ENCODE results near the gene BORCS5. TPM values are rescaled to one million over a fixed set of nuclear protein-coding genes. Genes with fewer than 3 reads are reported as not detected.

Gene BORCS5
- total RNA-seq, 1 donor from 2014 or later, result 8.7 TPM

GRCh38 chr12:12365931-12366431 is 9.1 kb downstream of the BORCS5 start:
- H3K36me3 ChIP-seq, result peaks cover 35% of the 10 kb centered on the region
- H3K27ac ChIP-seq (replicated peaks), result no peak overlapping the region
- TF ChIP-seq CTCF (IDR thresholded peaks at IDR 0.05; ENCODE audit: borderline replicate concordance), result no peak
- no peak for DNase-seq
- H3K9me3 ChIP-seq (replicated peaks), result no peaks in the 10 kb centered on the region
- intact Hi-C loops (cut with micrococcal nuclease), result no loop called here
- no peak overlapping the region for H3K4me3 ChIP-seq
- H3K27me3 ChIP-seq (ENCODE audit: low read depth), result no peaks in the 10 kb centered on the region
- H3K4me1 ChIP-seq, result no peaks in the 10 kb centered on the region

GRCh38 chr12:12366701-12367481 is 10.0 kb downstream of the BORCS5 start:
- no peak overlapping the region for H3K27ac ChIP-seq (replicated peaks)
- intact Hi-C loops (cut with micrococcal nuclease), result no loop called here
- no peak for DNase-seq
- no peak for TF ChIP-seq CTCF (IDR thresholded peaks at IDR 0.05; ENCODE audit: borderline replicate concordance)
- H3K27me3 ChIP-seq (ENCODE audit: low read depth), result no peaks in the 10 kb centered on the region
- H3K9me3 ChIP-seq (replicated peaks), result no peaks in the 10 kb centered on the region
- no peaks in the 10 kb centered on the region for H3K4me1 ChIP-seq
- H3K36me3 ChIP-seq, result peaks cover 34% of the 10 kb centered on the region
- H3K4me3 ChIP-seq, result no peak overlapping the region

DNA sequence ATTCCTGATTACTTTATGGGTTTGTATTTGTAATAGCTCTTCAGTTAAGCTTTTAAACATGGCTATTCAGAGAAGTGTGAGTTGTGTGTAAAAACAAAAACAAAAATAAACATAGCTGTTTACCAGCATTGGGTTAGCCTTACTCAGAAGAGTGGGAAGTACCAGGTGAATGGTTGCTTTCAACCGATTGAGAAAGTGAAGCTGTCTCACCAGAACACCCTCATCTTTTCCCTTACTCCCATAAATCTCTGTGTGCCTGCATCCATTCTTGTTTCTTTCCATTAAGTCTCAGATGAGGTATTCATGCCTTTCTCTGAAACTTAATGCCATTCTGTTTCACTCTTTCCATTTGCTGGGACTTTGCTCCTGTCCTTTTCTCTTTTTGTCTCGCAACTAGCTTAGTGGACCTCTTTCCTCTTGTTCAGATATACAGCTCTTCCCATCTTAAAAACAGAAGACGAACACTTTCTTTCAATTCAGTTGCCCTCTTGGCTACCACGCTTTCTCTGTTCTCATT is 10.7 kb downstream of the BORCS5 start:
- intact Hi-C loops (cut with micrococcal nuclease), result no loop called here

DNA sequence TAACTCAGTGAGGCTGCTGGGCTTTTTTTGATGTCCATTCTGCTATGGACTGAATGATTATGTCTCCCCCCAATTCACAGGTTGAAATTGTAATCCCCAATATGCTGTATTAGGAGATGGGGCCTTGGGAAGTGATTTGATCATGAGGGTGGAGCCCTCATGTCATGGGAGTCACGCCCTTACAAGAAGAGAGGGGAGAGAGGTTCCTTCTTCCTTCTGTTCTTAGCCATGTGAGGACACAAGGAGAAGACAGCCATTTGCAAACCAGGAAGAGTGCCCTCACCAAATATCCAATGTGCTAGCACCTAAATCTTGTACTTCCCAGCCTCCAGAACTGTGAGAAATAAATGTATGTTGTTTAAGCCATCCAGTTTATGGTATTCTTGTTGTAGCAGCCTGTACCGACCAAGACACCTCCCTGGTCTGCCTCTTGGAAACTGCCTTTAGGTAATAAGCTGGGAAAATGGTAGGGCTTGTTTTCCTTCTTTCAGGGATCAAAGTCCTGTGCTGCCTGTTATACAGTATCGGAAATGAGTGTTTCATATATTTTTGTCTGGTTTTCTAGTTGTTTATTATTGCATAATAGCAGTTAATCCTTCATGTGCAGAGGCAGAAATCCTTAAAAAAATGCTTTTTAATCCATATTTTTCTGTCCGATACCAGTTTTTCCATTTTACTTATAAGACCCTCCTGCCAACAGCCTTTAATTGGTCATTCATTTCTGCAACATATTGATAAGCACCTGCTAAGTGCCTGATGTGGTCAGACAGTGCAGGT is 16.3 kb downstream of the BORCS5 start:
- no peak overlapping the region for H3K4me3 ChIP-seq
- no peaks in the 10 kb centered on the region for H3K9me3 ChIP-seq (replicated peaks)
- no peaks in the 10 kb centered on the region for H3K4me1 ChIP-seq
- H3K27ac ChIP-seq (replicated peaks), result no peak overlapping the region
- intact Hi-C loops (cut with micrococcal nuclease), result no loop called here
- no peak for TF ChIP-seq CTCF (IDR thresholded peaks at IDR 0.05; ENCODE audit: borderline replicate concordance)
- no peaks in the 10 kb centered on the region for H3K27me3 ChIP-seq (ENCODE audit: low read depth)
- H3K36me3 ChIP-seq, result peaks cover 13% of the 10 kb centered on the region
- DNase-seq, result no peak

More for the DNA sequence above, 10.7 kb downstream of the BORCS5 start:
- Histone ChIP-seq H3K27me3 (ENCODE audit: low read depth) (no peaks in the 10 kb centered on the region), H3K9me3 (replicated peaks) (no peaks in the 10 kb centered on the region), H3K4me3 (no peak overlapping the region), H3K27ac (replicated peaks) (no peak overlapping the region), H3K36me3 (peaks cover 33% of the 10 kb centered on the region), H3K4me1 (no peaks in the 10 kb centered on the region)
- no peak for TF ChIP-seq CTCF (IDR thresholded peaks at IDR 0.05; ENCODE audit: borderline replicate concordance)
- DNase-seq, result no peak

DNA sequence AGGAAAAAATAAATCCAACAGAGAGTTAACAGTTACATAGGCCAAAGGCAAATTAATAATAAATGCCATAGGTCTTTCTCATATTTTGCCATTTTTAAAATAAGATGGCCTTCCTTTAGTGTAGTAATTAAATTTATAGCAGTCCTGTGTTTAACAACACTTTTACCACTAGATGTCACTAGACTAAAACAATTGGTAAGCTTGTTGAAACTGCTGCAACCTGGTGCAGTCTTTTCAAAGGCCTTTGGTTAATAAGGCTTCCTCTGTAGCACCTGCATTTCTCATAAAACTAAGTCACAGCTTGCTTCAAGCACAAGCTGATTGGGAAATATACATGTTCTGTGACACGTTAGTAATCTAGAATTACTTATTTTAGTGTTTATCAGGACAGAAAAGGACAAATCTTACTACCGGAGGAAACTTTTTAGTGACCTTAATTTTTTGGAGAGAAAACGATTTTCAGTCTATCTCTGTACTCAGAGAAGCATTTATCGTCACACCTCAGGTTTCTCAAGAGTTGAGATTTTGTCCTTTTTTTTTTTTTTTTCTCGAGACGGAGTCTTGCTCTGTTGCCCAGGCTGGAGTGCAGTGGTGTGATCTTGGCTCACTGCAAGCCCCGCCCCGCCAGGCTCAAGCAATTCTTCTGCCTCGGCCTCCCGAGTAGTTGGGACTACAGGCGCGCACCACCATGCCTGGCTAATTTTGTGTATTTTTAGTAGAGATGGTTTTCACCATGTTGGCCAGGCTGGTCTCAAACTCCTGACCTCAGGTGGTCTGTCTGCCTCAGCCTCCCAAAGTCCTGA is 20.0 kb downstream of the BORCS5 start:
- Histone ChIP-seq H3K27me3 (ENCODE audit: low read depth) (no peaks in the 10 kb centered on the region), H3K36me3 (peaks cover 8% of the 10 kb centered on the region), H3K9me3 (replicated peaks) (no peaks in the 10 kb centered on the region), H3K27ac (replicated peaks) (no peak overlapping the region), H3K4me3 (no peak overlapping the region), H3K4me1 (peaks cover 14% of the 10 kb centered on the region)
- no peak for DNase-seq
- intact Hi-C loops (cut with micrococcal nuclease), result loop anchor here (5.0 kb wide), 2 partner anchors 185 to 325 kb away; partner anchors contain the start of gene DUSP16
- peak; percentile 80 for TF ChIP-seq CTCF (IDR thresholded peaks at IDR 0.05; ENCODE audit: borderline replicate concordance)

Measured in left ventricle myocardium inferior (tissue), 1 donor.